C4-2B (cell line): Measurements from ENCODE around the gene DESI1.

Source experiments
- CTCF ChIP-seq: fragments of 450-650 bp; conservative IDR thresholded peaks from 2 replicates; pipeline ENCODE4 v1.5.1; 2017; ENCODE audit warnings: mild to moderate bottlenecking
- ZFX ChIP-seq: fragments of 450-650 bp; IDR thresholded peaks from 2 replicates; pipeline ENCODE4 v1.6.1; 2017

GRCh38 chr22:41668971-41669911 lies 48.4 kb upstream of the DESI1 start:
- TF ChIP-seq CTCF (no peak), ZFX (no peak)
